Measurements from ENCODE around the gene DEPP1. TPM values are rescaled to one million over a fixed set of nuclear protein-coding genes. Genes with fewer than 3 reads are reported as not detected.
A peak's percentile ranks its signal among the peaks of the same experiment; 100 is the strongest.

Gene DEPP1
- total and polyA plus RNA-seq, 2 experiments from 2014 or later, result 0.37 to 1.3 TPM

- TF ChIP-seq CTCF (conservative IDR thresholded peaks at IDR 0.05; ENCODE audit: low read depth in 2 of 2) (no peak), ZNF331 (CRISPR knock-in tag; IDR thresholded peaks at IDR 0.05; ENCODE audit: low read depth) (no peak), ZNF114 (CRISPR knock-in tag; IDR thresholded peaks at IDR 0.05) (no peak), EZH2phosphoT487 (IDR thresholded peaks at IDR 0.05; ENCODE audit: unreplicated experiment) (no peak), POLR2AphosphoS5 (IDR thresholded peaks at IDR 0.05; ENCODE audit: low read depth) (no peak)
- TF ChIP-seq, protein P1, sequence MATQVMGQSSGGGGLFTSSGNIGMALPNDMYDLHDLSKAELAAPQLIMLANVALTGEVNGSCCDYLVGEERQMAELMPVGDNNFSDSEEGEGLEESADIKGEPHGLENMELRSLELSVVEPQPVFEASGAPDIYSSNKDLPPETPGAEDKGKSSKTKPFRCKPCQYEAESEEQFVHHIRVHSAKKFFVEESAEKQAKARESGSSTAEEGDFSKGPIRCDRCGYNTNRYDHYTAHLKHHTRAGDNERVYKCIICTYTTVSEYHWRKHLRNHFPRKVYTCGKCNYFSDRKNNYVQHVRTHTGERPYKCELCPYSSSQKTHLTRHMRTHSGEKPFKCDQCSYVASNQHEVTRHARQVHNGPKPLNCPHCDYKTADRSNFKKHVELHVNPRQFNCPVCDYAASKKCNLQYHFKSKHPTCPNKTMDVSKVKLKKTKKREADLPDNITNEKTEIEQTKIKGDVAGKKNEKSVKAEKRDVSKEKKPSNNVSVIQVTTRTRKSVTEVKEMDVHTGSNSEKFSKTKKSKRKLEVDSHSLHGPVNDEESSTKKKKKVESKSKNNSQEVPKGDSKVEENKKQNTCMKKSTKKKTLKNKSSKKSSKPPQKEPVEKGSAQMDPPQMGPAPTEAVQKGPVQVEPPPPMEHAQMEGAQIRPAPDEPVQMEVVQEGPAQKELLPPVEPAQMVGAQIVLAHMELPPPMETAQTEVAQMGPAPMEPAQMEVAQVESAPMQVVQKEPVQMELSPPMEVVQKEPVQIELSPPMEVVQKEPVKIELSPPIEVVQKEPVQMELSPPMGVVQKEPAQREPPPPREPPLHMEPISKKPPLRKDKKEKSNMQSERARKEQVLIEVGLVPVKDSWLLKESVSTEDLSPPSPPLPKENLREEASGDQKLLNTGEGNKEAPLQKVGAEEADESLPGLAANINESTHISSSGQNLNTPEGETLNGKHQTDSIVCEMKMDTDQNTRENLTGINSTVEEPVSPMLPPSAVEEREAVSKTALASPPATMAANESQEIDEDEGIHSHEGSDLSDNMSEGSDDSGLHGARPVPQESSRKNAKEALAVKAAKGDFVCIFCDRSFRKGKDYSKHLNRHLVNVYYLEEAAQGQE (IDR thresholded peaks at IDR 0.05; ENCODE audit: unreplicated experiment), result no peak
- TF ChIP-seq, protein P2, sequence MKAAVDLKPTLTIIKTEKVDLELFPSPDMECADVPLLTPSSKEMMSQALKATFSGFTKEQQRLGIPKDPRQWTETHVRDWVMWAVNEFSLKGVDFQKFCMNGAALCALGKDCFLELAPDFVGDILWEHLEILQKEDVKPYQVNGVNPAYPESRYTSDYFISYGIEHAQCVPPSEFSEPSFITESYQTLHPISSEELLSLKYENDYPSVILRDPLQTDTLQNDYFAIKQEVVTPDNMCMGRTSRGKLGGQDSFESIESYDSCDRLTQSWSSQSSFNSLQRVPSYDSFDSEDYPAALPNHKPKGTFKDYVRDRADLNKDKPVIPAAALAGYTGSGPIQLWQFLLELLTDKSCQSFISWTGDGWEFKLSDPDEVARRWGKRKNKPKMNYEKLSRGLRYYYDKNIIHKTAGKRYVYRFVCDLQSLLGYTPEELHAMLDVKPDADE (IDR thresholded peaks at IDR 0.05), result no peak
Measured at GRCh38 chr10:44965104-44965503, 13.5 kb downstream of the DEPP1 start (continued).

- Mint-ChIP-seq H3K27ac (peak overlapping the region; percentile 70; the same call in 1 of the 2 replicates), H3K4me3 (peak overlapping the region; percentile 41; the same call in 1 of the 3 replicates), H3K9me3 (no peaks in the 10 kb centered on the region; the same call in 1 of the 3 replicates), H3K36me3 (ENCODE audit: low read depth) (peaks cover 4% of the 10 kb centered on the region; the same call in 1 of the 3 replicates), H3K4me1 (peaks cover 76% of the 10 kb centered on the region), H3K27me3 (ENCODE audit: insufficient read depth, low read depth, poor library complexity) (peaks cover 35% of the 10 kb centered on the region)
- Histone ChIP-seq H3K9me2 (ENCODE audit: insufficient read depth) (peaks cover 9% of the 10 kb centered on the region; the same call in 1 of the 2 replicates), H3K27ac (ENCODE audit: low read depth) (peak overlapping the region; percentile 92), H2AFZ (no peak overlapping the region), H3K4me3 (peak overlapping the region; percentile 32), H3K36me3 (ENCODE audit: insufficient read depth) (no peaks in the 10 kb centered on the region), H3K4me2 (peak overlapping the region; percentile 71), H3F3A (replicated peaks; ENCODE audit: low read depth) (peaks cover 6% of the 10 kb centered on the region; the same call in 1 of the 2 replicates), H4K20me1 (replicated peaks; ENCODE audit: insufficient read depth) (no peaks in the 10 kb centered on the region), H3K27me3 (ENCODE audit: insufficient read depth) (peaks cover 9% of the 10 kb centered on the region), H3K79me2 (replicated peaks; ENCODE audit: insufficient read depth) (no peaks in the 10 kb centered on the region; the same call in 1 of the 2 replicates), H3K4me1 (ENCODE audit: insufficient read depth) (peaks cover 54% of the 10 kb centered on the region)
- DNase-seq (ENCODE audit: low spot score) (peak; percentile 57), ATAC-seq (peak; percentile 2; the same call in 1 of the 3 replicates)
- no peak for TF ChIP-seq POLR2AphosphoS5 (IDR thresholded peaks at IDR 0.05; ENCODE audit: low read depth)
- TF ChIP-seq NANOG (IDR thresholded peaks at IDR 0.05; ENCODE audit: borderline replicate concordance), result no peak
- TF ChIP-seq, protein P3, sequence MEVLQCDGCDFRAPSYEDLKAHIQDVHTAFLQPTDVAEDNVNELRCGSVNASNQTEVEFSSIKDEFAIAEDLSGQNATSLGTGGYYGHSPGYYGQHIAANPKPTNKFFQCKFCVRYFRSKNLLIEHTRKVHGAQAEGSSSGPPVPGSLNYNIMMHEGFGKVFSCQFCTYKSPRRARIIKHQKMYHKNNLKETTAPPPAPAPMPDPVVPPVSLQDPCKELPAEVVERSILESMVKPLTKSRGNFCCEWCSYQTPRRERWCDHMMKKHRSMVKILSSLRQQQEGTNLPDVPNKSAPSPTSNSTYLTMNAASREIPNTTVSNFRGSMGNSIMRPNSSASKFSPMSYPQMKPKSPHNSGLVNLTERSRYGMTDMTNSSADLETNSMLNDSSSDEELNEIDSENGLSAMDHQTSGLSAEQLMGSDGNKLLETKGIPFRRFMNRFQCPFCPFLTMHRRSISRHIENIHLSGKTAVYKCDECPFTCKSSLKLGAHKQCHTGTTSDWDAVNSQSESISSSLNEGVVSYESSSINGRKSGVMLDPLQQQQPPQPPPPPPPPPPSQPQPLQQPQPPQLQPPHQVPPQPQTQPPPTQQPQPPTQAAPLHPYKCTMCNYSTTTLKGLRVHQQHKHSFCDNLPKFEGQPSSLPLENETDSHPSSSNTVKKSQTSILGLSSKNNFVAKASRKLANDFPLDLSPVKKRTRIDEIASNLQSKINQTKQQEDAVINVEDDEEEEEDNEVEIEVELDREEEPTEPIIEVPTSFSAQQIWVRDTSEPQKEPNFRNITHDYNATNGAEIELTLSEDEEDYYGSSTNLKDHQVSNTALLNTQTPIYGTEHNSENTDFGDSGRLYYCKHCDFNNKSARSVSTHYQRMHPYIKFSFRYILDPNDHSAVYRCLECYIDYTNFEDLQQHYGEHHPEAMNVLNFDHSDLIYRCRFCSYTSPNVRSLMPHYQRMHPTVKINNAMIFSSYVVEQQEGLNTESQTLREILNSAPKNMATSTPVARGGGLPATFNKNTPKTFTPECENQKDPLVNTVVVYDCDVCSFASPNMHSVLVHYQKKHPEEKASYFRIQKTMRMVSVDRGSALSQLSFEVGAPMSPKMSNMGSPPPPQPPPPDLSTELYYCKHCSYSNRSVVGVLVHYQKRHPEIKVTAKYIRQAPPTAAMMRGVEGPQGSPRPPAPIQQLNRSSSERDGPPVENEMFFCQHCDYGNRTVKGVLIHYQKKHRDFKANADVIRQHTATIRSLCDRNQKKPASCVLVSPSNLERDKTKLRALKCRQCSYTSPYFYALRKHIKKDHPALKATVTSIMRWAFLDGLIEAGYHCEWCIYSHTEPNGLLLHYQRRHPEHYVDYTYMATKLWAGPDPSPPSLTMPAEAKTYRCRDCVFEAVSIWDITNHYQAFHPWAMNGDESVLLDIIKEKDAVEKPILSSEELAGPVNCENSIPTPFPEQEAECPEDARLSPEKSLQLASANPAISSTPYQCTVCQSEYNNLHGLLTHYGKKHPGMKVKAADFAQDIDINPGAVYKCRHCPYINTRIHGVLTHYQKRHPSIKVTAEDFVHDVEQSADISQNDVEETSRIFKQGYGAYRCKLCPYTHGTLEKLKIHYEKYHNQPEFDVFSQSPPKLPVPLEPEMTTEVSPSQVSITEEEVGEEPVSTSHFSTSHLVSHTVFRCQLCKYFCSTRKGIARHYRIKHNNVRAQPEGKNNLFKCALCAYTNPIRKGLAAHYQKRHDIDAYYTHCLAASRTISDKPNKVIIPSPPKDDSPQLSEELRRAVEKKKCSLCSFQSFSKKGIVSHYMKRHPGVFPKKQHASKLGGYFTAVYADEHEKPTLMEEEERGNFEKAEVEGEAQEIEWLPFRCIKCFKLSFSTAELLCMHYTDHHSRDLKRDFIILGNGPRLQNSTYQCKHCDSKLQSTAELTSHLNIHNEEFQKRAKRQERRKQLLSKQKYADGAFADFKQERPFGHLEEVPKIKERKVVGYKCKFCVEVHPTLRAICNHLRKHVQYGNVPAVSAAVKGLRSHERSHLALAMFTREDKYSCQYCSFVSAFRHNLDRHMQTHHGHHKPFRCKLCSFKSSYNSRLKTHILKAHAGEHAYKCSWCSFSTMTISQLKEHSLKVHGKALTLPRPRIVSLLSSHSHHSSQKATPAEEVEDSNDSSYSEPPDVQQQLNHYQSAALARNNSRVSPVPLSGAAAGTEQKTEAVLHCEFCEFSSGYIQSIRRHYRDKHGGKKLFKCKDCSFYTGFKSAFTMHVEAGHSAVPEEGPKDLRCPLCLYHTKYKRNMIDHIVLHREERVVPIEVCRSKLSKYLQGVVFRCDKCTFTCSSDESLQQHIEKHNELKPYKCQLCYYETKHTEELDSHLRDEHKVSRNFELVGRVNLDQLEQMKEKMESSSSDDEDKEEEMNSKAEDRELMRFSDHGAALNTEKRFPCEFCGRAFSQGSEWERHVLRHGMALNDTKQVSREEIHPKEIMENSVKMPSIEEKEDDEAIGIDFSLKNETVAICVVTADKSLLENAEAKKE (CRISPR knock-in tag; IDR thresholded peaks at IDR 0.05), result no peak
- TF ChIP-seq ZNF114 (CRISPR knock-in tag; IDR thresholded peaks at IDR 0.05), result no peak
Measured at GRCh38 chr10:44963772-44964633, 14.6 kb downstream of the DEPP1 start.
